Left ventricle myocardium inferior (tissue), 1 donor: ENCODE results near the gene EOLA1. TPM values are rescaled to one million over a fixed set of nuclear protein-coding genes. Genes with fewer than 3 reads are reported as not detected.
"Not testable (repeated sequence)": the region's sequence is repeated elsewhere in the genome, so short reads cannot be mapped to it uniquely, and the experiment has no call there.

ENCODE experiments used
- DNase-seq: peaks from one replicate; pipeline ENCODE4 v3.0.0-alpha.2; 2020
- H3K27ac ChIP-seq: fragments of 200-600 bp; replicated peaks from 2 replicates; pipeline ENCODE4 v1.8.0; 2021
- H3K27me3 ChIP-seq: fragments of 200-600 bp; 2 replicates; pipeline ENCODE4 v1.8.0; 2021; ENCODE audit warnings: low read depth
- H3K36me3 ChIP-seq: fragments of 200-600 bp; 2 replicates; pipeline ENCODE4 v1.8.0; 2021
- H3K4me1 ChIP-seq: fragments of 200-600 bp; 2 replicates; pipeline ENCODE4 v1.8.0; 2021
- H3K4me3 ChIP-seq: fragments of 200-600 bp; 2 replicates; pipeline ENCODE4 v1.8.0; 2021; ENCODE audit warnings: mild to moderate bottlenecking, moderate library complexity
- H3K9me3 ChIP-seq: fragments of 200-600 bp; replicated peaks from 2 replicates; pipeline ENCODE4 v1.8.0; 2021
- intact Hi-C: fragments of 100-400 bp; cut with micrococcal nuclease; formaldehyde crosslinking; loops from one replicate; pipeline ENCODE4 v1.11.0; 2022
- total RNA-seq: library from RNA; stranded (reverse); fragmentation: NEBNext Ultra II Directional; extraction: Animal tissue kit (Norgen Biotek cat#: 25700); gene quantifications from one replicate; pipeline ENCODE4 v1.2.1, GENCODE V29; 2021
- TF ChIP-seq, protein P1 (sequence below): fragments of 200-600 bp; IDR thresholded peaks from 2 replicates; pipeline ENCODE4 v1.8.0; 2021; ENCODE audit warnings: antibody characterized with exemption, mild to moderate bottlenecking, borderline replicate concordance
- donor health status: DM: no; HTN: yes; CAD: no; lungs with severe emphysema.

Gene EOLA1
- total RNA-seq, 1 donor from 2014 or later, result 31.3 TPM

GRCh38 chrX:149527705-149528104 lies 13.1 kb upstream of the EOLA1 start:
- no peak for DNase-seq
- no peak overlapping the region for H3K27ac ChIP-seq
- peaks cover 9% of the 10 kb centered on the region for H3K4me1 ChIP-seq
- H3K27me3 ChIP-seq, result no peaks in the 10 kb centered on the region
- no peak overlapping the region for H3K4me3 ChIP-seq
- TF ChIP-seq, protein P1, sequence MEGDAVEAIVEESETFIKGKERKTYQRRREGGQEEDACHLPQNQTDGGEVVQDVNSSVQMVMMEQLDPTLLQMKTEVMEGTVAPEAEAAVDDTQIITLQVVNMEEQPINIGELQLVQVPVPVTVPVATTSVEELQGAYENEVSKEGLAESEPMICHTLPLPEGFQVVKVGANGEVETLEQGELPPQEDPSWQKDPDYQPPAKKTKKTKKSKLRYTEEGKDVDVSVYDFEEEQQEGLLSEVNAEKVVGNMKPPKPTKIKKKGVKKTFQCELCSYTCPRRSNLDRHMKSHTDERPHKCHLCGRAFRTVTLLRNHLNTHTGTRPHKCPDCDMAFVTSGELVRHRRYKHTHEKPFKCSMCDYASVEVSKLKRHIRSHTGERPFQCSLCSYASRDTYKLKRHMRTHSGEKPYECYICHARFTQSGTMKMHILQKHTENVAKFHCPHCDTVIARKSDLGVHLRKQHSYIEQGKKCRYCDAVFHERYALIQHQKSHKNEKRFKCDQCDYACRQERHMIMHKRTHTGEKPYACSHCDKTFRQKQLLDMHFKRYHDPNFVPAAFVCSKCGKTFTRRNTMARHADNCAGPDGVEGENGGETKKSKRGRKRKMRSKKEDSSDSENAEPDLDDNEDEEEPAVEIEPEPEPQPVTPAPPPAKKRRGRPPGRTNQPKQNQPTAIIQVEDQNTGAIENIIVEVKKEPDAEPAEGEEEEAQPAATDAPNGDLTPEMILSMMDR, result peak; percentile 58
- H3K36me3 ChIP-seq, result no peaks in the 10 kb centered on the region
- intact Hi-C loops, result no loop called here
- H3K9me3 ChIP-seq, result no peaks in the 10 kb centered on the region

- intact Hi-C loops, result no loop called here
- TF ChIP-seq, protein P1, result no peak
- H3K27me3 ChIP-seq, result no peaks in the 10 kb centered on the region
Measured at GRCh38 chrX:149528381-149528780, 12.4 kb upstream of the EOLA1 start.

GRCh38 chrX:149531599-149531998 lies 9.2 kb upstream of the EOLA1 start:
- H3K4me3 ChIP-seq, result no peak overlapping the region
- no peak overlapping the region for H3K27ac ChIP-seq
- intact Hi-C loops, result no loop called here
- no peaks in the 10 kb centered on the region for H3K9me3 ChIP-seq
- H3K36me3 ChIP-seq, result no peaks in the 10 kb centered on the region
- TF ChIP-seq, protein P1, result no peak
- H3K27me3 ChIP-seq, result no peaks in the 10 kb centered on the region
- DNase-seq, result no peak
- no peaks in the 10 kb centered on the region for H3K4me1 ChIP-seq

More at GRCh38 chrX:149528381-149528780, 12.4 kb upstream of the EOLA1 start:
- Histone ChIP-seq H3K4me3 (no peak overlapping the region), H3K36me3 (no peaks in the 10 kb centered on the region), H3K4me1 (peaks cover 5% of the 10 kb centered on the region), H3K27ac (no peak overlapping the region), H3K9me3 (no peaks in the 10 kb centered on the region)
- DNase-seq, result no peak

GRCh38 chrX:149532868-149533267 lies 7.9 kb upstream of the EOLA1 start:
- H3K9me3 ChIP-seq, DNase-seq, intact Hi-C loops, H3K27ac ChIP-seq, H3K36me3 ChIP-seq, H3K27me3 ChIP-seq, H3K4me3 ChIP-seq, H3K4me1 ChIP-seq: not testable (repeated sequence)

GRCh38 chrX:149533999-149534398 lies 6.8 kb upstream of the EOLA1 start:
- H3K27ac ChIP-seq, H3K9me3 ChIP-seq, H3K36me3 ChIP-seq, H3K27me3 ChIP-seq, intact Hi-C loops, H3K4me1 ChIP-seq, DNase-seq, H3K4me3 ChIP-seq: not testable (repeated sequence)

- DNase-seq, H3K4me3 ChIP-seq, intact Hi-C loops: not testable (repeated sequence)
Measured at GRCh38 chrX:149534926-149535602, 5.7 kb upstream of the EOLA1 start.

GRCh38 chrX:149537474-149537873 lies 3.3 kb upstream of the EOLA1 start:
- H3K27me3 ChIP-seq, H3K27ac ChIP-seq, intact Hi-C loops, H3K4me3 ChIP-seq, H3K9me3 ChIP-seq, H3K36me3 ChIP-seq, H3K4me1 ChIP-seq, DNase-seq: not testable (repeated sequence)

More at GRCh38 chrX:149534926-149535602, 5.7 kb upstream of the EOLA1 start:
- H3K27ac ChIP-seq, H3K27me3 ChIP-seq, H3K9me3 ChIP-seq, H3K36me3 ChIP-seq, H3K4me1 ChIP-seq: not testable (repeated sequence)
